Fibroblast of mammary gland (primary cell): Measurements from ENCODE around the gene MCF2L.

Source experiments
- DNase-seq: peaks from one replicate; pipeline ENCODE4 v3.0.0-alpha.2; 2010; ENCODE audit warnings: low read depth
- H3K4me3 ChIP-seq: 2 replicates; pipeline ENCODE4 v1.5.1; 2011; ENCODE audit warnings: low read depth, mild to moderate bottlenecking, low read length, moderate library complexity; ENCODE audit not compliant: control insufficient read depth
- TF ChIP-seq, protein P1 (sequence below): conservative IDR thresholded peaks from 2 replicates; pipeline ENCODE4 v1.5.1; 2011; ENCODE audit warnings: low read depth, low read length, inconsistent platforms; ENCODE audit not compliant: control insufficient read depth, insufficient read depth

Gene MCF2L

DNA sequence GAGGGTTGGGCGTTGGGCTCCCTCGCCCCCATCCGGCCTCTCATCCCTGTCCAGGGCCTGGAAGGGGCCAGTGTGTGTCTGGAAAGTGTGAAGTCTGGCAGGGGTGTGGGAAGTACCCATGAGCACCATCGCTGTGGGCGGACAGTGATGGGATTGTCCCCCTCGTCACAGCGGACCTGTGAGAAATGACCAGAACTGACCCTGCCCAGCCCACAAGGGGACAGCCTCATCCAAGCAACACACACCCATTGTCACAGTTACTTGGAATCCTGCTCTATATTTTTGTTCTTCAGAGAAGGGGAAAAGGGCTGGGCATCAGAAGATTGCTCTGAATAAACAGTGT lies 18.6 kb downstream of the MCF2L start:
- no peak for DNase-seq
- no peak overlapping the region for H3K4me3 ChIP-seq
- TF ChIP-seq, protein P1, sequence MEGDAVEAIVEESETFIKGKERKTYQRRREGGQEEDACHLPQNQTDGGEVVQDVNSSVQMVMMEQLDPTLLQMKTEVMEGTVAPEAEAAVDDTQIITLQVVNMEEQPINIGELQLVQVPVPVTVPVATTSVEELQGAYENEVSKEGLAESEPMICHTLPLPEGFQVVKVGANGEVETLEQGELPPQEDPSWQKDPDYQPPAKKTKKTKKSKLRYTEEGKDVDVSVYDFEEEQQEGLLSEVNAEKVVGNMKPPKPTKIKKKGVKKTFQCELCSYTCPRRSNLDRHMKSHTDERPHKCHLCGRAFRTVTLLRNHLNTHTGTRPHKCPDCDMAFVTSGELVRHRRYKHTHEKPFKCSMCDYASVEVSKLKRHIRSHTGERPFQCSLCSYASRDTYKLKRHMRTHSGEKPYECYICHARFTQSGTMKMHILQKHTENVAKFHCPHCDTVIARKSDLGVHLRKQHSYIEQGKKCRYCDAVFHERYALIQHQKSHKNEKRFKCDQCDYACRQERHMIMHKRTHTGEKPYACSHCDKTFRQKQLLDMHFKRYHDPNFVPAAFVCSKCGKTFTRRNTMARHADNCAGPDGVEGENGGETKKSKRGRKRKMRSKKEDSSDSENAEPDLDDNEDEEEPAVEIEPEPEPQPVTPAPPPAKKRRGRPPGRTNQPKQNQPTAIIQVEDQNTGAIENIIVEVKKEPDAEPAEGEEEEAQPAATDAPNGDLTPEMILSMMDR, result no peak

DNA sequence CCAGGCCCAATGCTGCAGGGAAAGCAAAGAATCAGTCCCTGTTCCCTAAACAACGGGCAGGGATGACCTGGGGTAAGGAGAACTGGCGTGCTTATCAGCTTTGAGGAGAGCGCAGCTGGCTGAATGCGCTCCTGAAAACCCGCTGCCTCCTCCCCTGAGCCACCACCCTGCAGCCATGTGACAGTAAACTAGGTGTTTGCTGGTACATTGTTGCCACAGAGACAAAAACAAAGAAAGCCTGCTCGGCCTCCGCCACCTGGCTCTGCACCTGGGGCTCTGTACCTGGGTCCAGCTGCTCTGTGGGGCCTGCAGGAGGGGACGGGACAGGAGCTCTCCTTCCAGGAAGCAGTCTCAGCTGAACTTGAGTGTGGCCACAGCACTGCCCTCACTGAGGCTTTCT lies 21.8 kb downstream of the MCF2L start:
- TF ChIP-seq, protein P1, result no peak
- DNase-seq, result no peak
- no peak overlapping the region for H3K4me3 ChIP-seq

DNA sequence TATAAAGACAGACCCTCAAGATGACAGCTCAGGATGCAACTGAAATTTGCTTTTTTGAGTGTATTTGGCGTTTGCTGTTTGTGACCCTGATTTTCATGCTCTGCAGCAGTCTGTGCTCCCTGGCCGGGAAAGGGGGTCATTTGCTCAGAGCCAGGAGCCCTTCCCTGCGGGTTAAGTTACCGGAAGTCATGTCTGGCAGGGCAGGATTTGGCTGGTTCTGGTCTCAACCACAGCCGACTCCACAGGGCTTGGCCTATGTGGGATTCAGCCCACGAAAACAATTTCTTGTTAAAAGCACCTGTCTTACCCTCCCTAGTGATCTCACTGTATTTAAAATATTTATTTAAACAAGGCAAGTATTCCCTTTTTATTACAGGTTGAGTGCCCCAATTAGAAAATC lies 22.6 kb downstream of the MCF2L start:
- H3K4me3 ChIP-seq, result no peak overlapping the region
- no peak for DNase-seq
- TF ChIP-seq, protein P1, result no peak

DNA sequence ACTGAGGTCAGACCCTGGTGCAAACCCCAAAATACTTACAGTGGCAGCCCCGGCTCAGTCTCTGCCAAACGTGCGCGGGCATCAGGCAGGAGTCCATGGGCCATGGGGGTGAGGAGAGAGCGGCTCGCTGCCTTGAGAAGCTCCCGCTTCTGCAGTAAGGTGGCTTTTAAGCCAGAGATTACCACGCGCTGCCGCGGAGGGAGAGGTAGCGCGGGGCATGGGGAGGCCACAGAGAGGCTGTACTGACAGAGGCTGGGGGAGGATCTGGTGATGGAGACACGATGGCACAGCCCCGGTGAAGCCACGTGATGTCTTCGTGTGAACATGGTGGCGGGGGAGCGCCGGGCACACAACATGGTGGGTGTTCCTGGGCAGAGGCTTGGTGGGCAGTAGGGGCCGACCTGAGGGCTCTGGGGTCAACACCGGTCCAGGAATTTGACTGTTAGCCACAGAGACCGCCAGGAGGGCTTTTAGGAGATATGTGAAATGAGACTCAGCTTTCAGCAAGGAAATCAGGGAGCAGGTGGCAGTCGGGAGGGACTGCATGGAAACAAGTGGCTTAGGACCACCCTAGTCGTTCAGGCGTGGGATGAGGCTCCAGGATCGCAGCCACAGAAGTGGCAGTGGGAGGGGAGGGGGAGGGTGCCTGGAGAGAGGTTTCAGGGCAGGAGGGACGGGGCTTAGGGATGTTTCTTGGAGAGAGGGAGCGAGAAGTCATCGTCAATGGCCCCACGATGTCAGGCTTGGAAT lies 24.1 kb downstream of the MCF2L start:
- H3K4me3 ChIP-seq, result no peak overlapping the region
- TF ChIP-seq, protein P1, result no peak

DNA sequence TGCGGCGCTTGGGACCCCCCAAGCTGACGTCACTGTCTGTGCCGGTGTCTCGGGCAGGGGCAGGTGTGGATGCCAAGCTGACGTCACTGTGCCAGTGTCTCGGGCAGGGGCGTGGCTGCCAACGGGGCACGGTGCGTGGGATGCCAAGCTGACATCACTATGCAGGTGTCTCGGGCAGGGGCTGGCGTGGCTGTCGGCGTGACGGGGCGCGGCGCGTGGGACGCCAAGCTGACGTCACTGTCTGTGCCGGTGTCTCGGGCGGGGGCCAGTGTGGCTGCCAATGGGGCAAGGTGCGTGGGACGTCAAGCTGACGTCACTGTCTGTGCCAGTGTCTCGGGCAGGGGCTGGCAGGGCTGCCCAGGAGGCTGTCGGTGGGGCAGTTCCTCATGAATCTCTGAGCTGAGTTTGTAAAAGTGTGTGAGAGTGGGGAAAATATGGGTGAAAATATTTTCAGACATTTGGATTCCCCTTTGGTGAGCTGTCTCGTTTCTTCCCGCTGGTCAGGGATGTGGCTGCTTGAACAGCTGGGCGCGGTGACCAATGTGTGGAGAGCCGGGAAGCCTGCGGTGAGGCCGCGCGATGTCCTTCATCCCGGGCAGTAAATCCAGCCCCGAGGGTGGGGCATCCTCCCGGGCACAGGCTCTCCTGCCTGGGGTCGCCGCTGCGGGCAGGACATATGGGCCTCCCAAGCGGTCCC lies 25.2 kb downstream of the MCF2L start:
- H3K4me3 ChIP-seq, result no peak overlapping the region
- TF ChIP-seq, protein P1, result no peak
- DNase-seq, result no peak

More for the DNA sequence above, 24.1 kb downstream of the MCF2L start:
- DNase-seq, result no peak

DNA sequence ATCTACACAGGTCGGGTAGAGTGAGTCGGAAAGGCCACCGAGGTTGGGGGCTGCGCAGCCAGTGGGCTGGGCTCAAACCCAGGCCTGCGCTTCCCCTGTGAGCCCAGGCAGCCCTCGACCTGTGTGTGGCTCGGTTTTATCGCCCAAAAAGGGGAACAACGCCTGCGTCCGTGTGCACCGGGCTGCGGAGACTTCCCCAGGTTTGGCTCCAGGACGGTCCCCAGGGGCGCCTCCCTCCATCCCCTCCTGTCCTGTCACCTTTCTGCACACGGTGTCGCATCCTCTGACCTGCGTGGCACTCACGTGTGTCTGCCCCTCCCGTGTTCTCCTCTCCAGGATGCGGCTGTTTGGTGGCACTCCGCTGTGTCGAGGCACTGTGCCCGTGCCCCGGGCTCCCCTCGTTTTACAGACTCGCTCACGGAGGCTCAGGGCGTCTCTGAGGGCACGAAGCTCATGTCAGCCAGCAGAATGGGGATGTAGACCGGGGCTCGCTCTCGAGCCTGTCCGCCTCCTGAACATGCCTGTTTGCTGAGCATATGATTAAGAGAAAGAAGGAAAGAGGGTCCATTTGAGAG lies 25.9 kb downstream of the MCF2L start:
- DNase-seq, result no peak
- TF ChIP-seq, protein P1, result no peak
- no peak overlapping the region for H3K4me3 ChIP-seq
